GM15510 (cell line): Measurements from ENCODE around the gene C19orf33.

Experiments used
- POLR2A ChIP-seq: IDR thresholded peaks from 3 replicates; pipeline ENCODE4 v1.6.1; 2011; ENCODE audit warnings: borderline replicate concordance; ENCODE audit not compliant: insufficient read length; ENCODE audit errors: extremely low read depth

C19orf33 gene

GRCh38 chr19:38294090-38294489 is 10.0 kb upstream of the C19orf33 start:
- TF ChIP-seq POLR2A, result no peak

- TF ChIP-seq POLR2A, result no peak
Measured at GRCh38 chr19:38298821-38299680, 5.0 kb upstream of the C19orf33 start.

GRCh38 chr19:38304352-38304865 is 358 bp downstream of the C19orf33 start:
- no peak for TF ChIP-seq POLR2A

GRCh38 chr19:38304866-38305429 is 897 bp downstream of the C19orf33 start:
- TF ChIP-seq POLR2A, result no peak

GRCh38 chr19:38306236-38306635 is 2.2 kb downstream of the C19orf33 start:
- no peak for TF ChIP-seq POLR2A

GRCh38 chr19:38307076-38307475 is 3.0 kb downstream of the C19orf33 start:
- no peak for TF ChIP-seq POLR2A

- TF ChIP-seq POLR2A, result no peak
Measured at GRCh38 chr19:38307597-38307996, 3.5 kb downstream of the C19orf33 start.

GRCh38 chr19:38308006-38308766 is 4.1 kb downstream of the C19orf33 start:
- TF ChIP-seq POLR2A, result no peak

- TF ChIP-seq POLR2A, result no peak
Measured at GRCh38 chr19:38308926-38309614, 5.0 kb downstream of the C19orf33 start.

GRCh38 chr19:38309615-38310278 is 5.7 kb downstream of the C19orf33 start:
- no peak for TF ChIP-seq POLR2A

- TF ChIP-seq POLR2A, result no peak
Measured at GRCh38 chr19:38310279-38310670, 6.2 kb downstream of the C19orf33 start.

- no peak for TF ChIP-seq POLR2A
Measured at GRCh38 chr19:38310986-38311385, 6.9 kb downstream of the C19orf33 start.

GRCh38 chr19:38315657-38316476 is 11.8 kb downstream of the C19orf33 start, which contains the start of gene YIF1B:
YIF1B (minus strand) TSS chr19:38315947; CDS start chr19:38315917, 30 bp downstream.
- TF ChIP-seq POLR2A, result peak; percentile 41

GRCh38 chr19:38316477-38317067 is 12.5 kb downstream of the C19orf33 start:
- no peak for TF ChIP-seq POLR2A
